Type B pancreatic cell (in vitro differentiated cells): ENCODE data around the gene SLC22A31. TPM values are rescaled to one million over a fixed set of nuclear protein-coding genes. Genes with fewer than 3 reads are reported as not detected.

Experiments
- DNase-seq: peaks from one replicate; pipeline ENCODE4 v3.0.0; 2021; ENCODE audit warnings: mixed read lengths; ENCODE audit not compliant: unreplicated experiment; ENCODE audit errors: extremely low spot score
- H3K27ac Mint-ChIP-seq: 2 replicates; pipeline ENCODE4 v1.8.0; 2021; ENCODE audit warnings: mild to moderate bottlenecking, mixed read lengths
- H3K27me3 Mint-ChIP-seq: 2 replicates; pipeline ENCODE4 v1.8.0; 2021; ENCODE audit warnings: mixed read lengths
- H3K36me3 Mint-ChIP-seq: 2 replicates; pipeline ENCODE4 v1.8.0; 2021; ENCODE audit warnings: mixed read lengths
- H3K4me1 Mint-ChIP-seq: one replicate; pipeline ENCODE4 v1.8.0; 2021; ENCODE audit warnings: mixed read lengths; ENCODE audit not compliant: unreplicated experiment
- H3K4me3 Mint-ChIP-seq: 2 replicates; pipeline ENCODE4 v1.8.0; 2021; ENCODE audit warnings: mild to moderate bottlenecking, mixed read lengths
- H3K9me3 Mint-ChIP-seq: 2 replicates; pipeline ENCODE4 v1.8.0; 2021; ENCODE audit warnings: mixed read lengths
- CTCF ChIP-seq: fragments of 200-600 bp; sonication (generic); conservative IDR thresholded peaks from 2 replicates; pipeline ENCODE4 v1.5.0; 2021; ENCODE audit warnings: antibody characterized with exemption, mild to moderate bottlenecking
- total RNA-seq: library from RNA; stranded (reverse); gene quantifications from 2 replicates; pipeline ENCODE4 v1.2.1, GENCODE V29; 2021; ENCODE audit warnings: low replicate concordance

The SLC22A31 gene
- total RNA-seq, 1 donor from 2014 or later = 2.9 TPM

GRCh38 chr16:89175280-89176146 lies 24.8 kb downstream of the SLC22A31 start:
- peaks cover 4% of the 10 kb centered on the region for H3K27me3 Mint-ChIP-seq
- no peaks in the 10 kb centered on the region for H3K36me3 Mint-ChIP-seq
- H3K4me3 Mint-ChIP-seq = no peak overlapping the region
- no peaks in the 10 kb centered on the region for H3K9me3 Mint-ChIP-seq
- H3K4me1 Mint-ChIP-seq = peaks cover 4% of the 10 kb centered on the region
- DNase-seq = no peak
- TF ChIP-seq CTCF = no peak
- no peak overlapping the region for H3K27ac Mint-ChIP-seq

DNA sequence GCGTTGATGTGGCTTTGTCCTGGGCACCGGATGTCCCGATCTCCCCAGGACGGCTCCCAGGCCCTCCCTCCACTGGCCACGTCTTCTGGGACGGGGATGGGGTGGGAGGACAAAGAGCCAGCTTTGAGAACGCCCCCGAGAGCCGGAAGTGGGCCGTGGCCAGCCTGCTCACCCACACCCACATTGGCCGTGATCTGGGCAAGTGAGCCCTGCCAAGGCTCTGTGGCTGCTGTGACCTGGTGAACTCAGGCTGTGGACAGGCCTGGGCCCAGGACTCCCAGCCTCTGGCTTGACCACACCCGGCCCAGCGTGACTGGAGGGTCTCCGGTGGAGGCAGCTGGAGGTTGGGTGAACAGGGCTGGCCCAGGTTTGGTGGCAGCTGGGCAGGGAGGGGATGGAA lies 25.5 kb downstream of the SLC22A31 start:
- Mint-ChIP-seq H3K4me1 (peaks cover 4% of the 10 kb centered on the region), H3K36me3 (no peaks in the 10 kb centered on the region), H3K4me3 (no peak overlapping the region), H3K9me3 (no peaks in the 10 kb centered on the region), H3K27ac (no peak overlapping the region), H3K27me3 (peaks cover 5% of the 10 kb centered on the region)
- DNase-seq = no peak
- no peak for TF ChIP-seq CTCF

- Mint-ChIP-seq H3K36me3 (no peaks in the 10 kb centered on the region), H3K4me1 (peaks cover 4% of the 10 kb centered on the region), H3K27ac (no peak overlapping the region), H3K27me3 (peaks cover 5% of the 10 kb centered on the region), H3K4me3 (no peak overlapping the region), H3K9me3 (no peaks in the 10 kb centered on the region)
- no peak for TF ChIP-seq CTCF
- no peak for DNase-seq
Measured at GRCh38 chr16:89174055-89174827, 26.1 kb downstream of the SLC22A31 start.

DNA sequence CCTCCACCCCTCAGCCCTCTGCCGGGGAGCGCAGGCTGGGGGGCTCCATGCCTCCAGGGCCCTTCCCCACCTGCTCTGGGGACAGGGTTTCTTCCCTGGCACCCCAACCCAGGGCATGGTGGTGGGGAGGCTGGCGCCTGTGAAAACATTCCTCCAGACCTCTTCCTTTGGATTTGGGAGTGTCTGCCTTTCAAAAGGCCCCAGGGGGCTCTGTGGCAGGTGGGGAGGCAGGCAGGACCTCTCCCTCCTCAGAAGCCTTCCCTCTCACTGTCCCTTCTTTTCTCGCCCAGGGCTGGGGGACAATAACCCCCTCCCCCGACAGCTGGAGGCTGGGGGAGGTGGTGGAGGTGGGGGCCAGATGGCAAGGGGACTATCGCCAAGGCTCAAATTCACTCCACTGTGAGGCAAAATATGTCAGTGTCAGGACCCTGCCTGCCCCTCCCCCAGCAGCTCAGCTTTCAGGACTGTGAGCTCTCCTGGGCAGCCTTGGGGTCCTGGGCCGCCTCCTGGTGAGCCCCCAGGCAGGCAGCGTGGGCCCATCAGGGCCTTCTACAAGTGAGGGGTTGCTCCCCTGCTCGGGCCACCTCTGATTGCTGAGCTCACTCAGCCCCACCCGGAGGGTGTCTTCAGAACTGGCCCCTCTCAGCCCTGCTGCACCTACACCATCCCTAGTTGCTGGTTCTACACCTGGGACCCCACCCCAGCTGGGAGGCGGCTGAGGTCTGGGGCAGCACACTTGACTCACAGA lies 27.0 kb downstream of the SLC22A31 start:
- no peaks in the 10 kb centered on the region for H3K36me3 Mint-ChIP-seq
- H3K4me3 Mint-ChIP-seq = no peak overlapping the region
- no peak for TF ChIP-seq CTCF
- peaks cover 5% of the 10 kb centered on the region for H3K27me3 Mint-ChIP-seq
- no peaks in the 10 kb centered on the region for H3K9me3 Mint-ChIP-seq
- no peak overlapping the region for H3K27ac Mint-ChIP-seq
- no peak for DNase-seq
- H3K4me1 Mint-ChIP-seq = peaks cover 4% of the 10 kb centered on the region

DNA sequence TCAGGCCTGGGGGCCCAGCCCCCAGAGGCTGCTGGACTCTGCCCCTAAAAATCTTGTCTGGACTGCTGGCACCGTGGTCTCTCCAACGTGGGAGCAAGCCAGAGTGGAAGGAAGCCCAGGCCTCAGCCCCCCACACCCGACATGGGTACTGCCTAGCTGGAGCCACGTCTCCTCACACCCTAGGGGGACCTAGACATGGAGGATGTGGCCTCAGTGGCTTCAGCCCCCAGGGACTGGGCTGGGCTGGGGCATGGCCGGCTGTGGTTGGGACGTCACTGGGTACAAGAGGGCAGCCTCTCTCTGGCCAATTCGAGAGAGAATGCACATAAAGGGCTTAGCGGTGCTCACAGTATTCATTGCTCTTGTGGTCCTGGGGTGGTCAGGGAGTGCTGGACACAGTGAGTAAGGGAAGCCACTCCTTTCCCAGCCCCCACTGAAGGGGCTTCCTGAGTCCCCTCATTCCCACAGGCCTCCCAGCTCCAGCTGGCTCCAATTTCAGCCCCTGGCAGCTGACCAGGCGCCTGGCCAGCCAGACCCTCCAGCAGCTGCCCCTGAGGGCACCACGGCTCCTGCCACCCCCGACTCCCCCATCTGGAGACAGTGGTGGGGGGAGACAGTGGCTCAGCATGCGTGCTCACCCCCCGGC lies 27.7 kb downstream of the SLC22A31 start:
- Mint-ChIP-seq H3K9me3 (no peaks in the 10 kb centered on the region), H3K36me3 (no peaks in the 10 kb centered on the region), H3K4me3 (no peak overlapping the region), H3K4me1 (peaks cover 4% of the 10 kb centered on the region), H3K27me3 (peaks cover 5% of the 10 kb centered on the region), H3K27ac (no peak overlapping the region)
- no peak for DNase-seq
- TF ChIP-seq CTCF = no peak
